A549 (cell line): ENCODE data around the gene PVR.

ENCODE experiments used
- CTCF ChIP-seq: fragments of >200 bp; sonication (Bioruptor Twin); formaldehyde crosslinking; IDR thresholded peaks from 3 replicates; pipeline ENCODE4 v1.5.1; 2016
- EP300 ChIP-seq, 2 experiments: fragments of >200 bp; sonication (Bioruptor Twin); formaldehyde crosslinking; IDR thresholded peaks; 2 replicates in 1 of 2; 3 replicates in 1 of 2; pipeline ENCODE4 v1.6.1; 2016 to 2017
- FOSL2 ChIP-seq, 2 experiments: fragments of 450-650 bp in 1 of 2; fragments of >200 bp in 1 of 2; sonication (Bioruptor Twin) in 1 of 2; formaldehyde crosslinking; IDR thresholded peaks; 2 replicates each; pipeline versions ENCODE4 v1.5.0 to v1.6.1; 2016 to 2020; ENCODE audit warnings: mild to moderate bottlenecking in 1 of 2, moderate library complexity in 1 of 2
- JUN ChIP-seq, 2 experiments: fragments of >200 bp; sonication (Bioruptor Twin); formaldehyde crosslinking; IDR thresholded peaks; 2 replicates in 1 of 2; 3 replicates in 1 of 2; pipeline ENCODE4 v1.6.1; 2016 to 2017
- KDM1A ChIP-seq: fragments of 200-600 bp; sonication (generic); IDR thresholded peaks from 2 replicates; pipeline ENCODE4 v1.6.1; 2016; ENCODE audit warnings: low read depth, mild to moderate bottlenecking
- KDM5A ChIP-seq: fragments of 200-600 bp; sonication (generic); IDR thresholded peaks from 2 replicates; pipeline ENCODE4 v1.6.1; 2016; ENCODE audit warnings: antibody characterized with exemption, mild to moderate bottlenecking
- POLR2A ChIP-seq: IDR thresholded peaks from 2 replicates; pipeline ENCODE4 v1.6.1; 2012; ENCODE audit warnings: mild to moderate bottlenecking, low read length
- POLR2AphosphoS2 ChIP-seq: conservative IDR thresholded peaks from 2 replicates; pipeline ENCODE4 v1.6.1; 2012; ENCODE audit warnings: low read length, improper control_type of control experiment, inconsistent platforms
- RAD21 ChIP-seq, 2 experiments: fragments of >200 bp in 1 of 2; sonication (Bioruptor Twin) in 1 of 2; formaldehyde crosslinking in 1 of 2; IDR thresholded peaks in 1 of 2; conservative IDR thresholded peaks in 1 of 2; 2 replicates in 1 of 2; 3 replicates in 1 of 2; pipeline ENCODE4 v1.6.1; 2012 to 2018; ENCODE audit warnings: inconsistent platforms in 1 of 2
- RARB ChIP-seq: fragments of 250-450 bp; sonication (Bioruptor Pico); IDR thresholded peaks from 2 replicates; pipeline ENCODE4 v1.8.0; 2021; ENCODE audit warnings: mild to moderate bottlenecking, moderate library complexity
- RCOR1 ChIP-seq: fragments of 150-350 bp; IDR thresholded peaks from 2 replicates; pipeline ENCODE4 v1.6.1; 2014; ENCODE audit warnings: antibody characterized with exemption, low read length, low read depth
- RFX5 ChIP-seq: fragments of 450-650 bp; IDR thresholded peaks from 2 replicates; pipeline ENCODE4 v1.7.1; 2014; ENCODE audit warnings: antibody characterized with exemption, mild to moderate bottlenecking, moderate library complexity
- USF2 ChIP-seq: fragments of 450-650 bp; IDR thresholded peaks from 2 replicates; pipeline ENCODE4 v1.6.1; 2014; ENCODE audit warnings: antibody characterized with exemption
- ZNF302 ChIP-seq: fragments of 250-450 bp; sonication (Bioruptor Pico); IDR thresholded peaks from 2 replicates; pipeline ENCODE4 v1.9.0; 2021; ENCODE audit warnings: inconsistent platforms, mild to moderate bottlenecking, moderate library complexity

- TF ChIP-seq RCOR1 (no peak), RFX5 (no peak), CTCF (no peak), KDM1A (no peak), FOSL2 (IDR thresholded peaks at IDR 0.05) (no peak), FOSL2 (CRISPR knock-in tag; IDR thresholded peaks at IDR 0.05) (no peak), POLR2AphosphoS2 (no peak), EP300 (IDR thresholded peaks at IDR 0.05) (no peak), POLR2A (no peak), RARB (CRISPR knock-in tag) (no peak), ZNF302 (CRISPR knock-in tag) (no peak), KDM5A (no peak), USF2 (no peak), RAD21 (conservative IDR thresholded peaks at IDR 0.05 in 1 of 2, IDR thresholded peaks at IDR 0.05 in 1 of 2) (no peak), JUN (IDR thresholded peaks at IDR 0.05) (no peak)
Measured at GRCh38 chr19:44602081-44602480, 41.6 kb upstream of the PVR start.
